H1 (cell line): ENCODE results near the gene DNAJB6. TPM values are rescaled to one million over a fixed set of nuclear protein-coding genes. Genes with fewer than 3 reads are reported as not detected.

Experiments used
- CTCF ChIA-PET: fragments of 300-600 bp; sonication (Branson Sonifier 250); formaldehyde crosslinking; loops from one replicate; lab custom pipeline; 2021; ENCODE audit not compliant: partially characterized antibody; lab: Charles Lee
- POLR2A ChIA-PET: fragments of 300-600 bp; sonication (Branson Sonifier 250); formaldehyde crosslinking; loops from one replicate; lab custom pipeline; 2021; ENCODE audit warnings: inconsistent platforms; ENCODE audit not compliant: partially characterized antibody; lab: Charles Lee
- DNase-seq, 2 experiments: peaks; one replicate each; pipeline versions ENCODE4 v3.0.0 to v3.0.0-alpha.2; 2010 to 2022; ENCODE audit warnings: low spot score in 2 of 2, low read depth in 1 of 2, mixed read lengths in 1 of 2
- FAIRE-seq: peaks from 2 replicates; lab custom pipeline; 2011; peaks lifted over from hg19 to GRCh38; lab: Jason Lieb, UNC
- H2AFZ ChIP-seq: 2 replicates; pipeline ENCODE4 v1.8.1; 2012; ENCODE audit warnings: low read length, inconsistent platforms
- H2AK5ac ChIP-seq: 2 replicates; pipeline ENCODE4 v1.6.1; 2013; ENCODE audit warnings: low read depth, low read length
- H2BK120ac ChIP-seq: replicated peaks from 2 replicates; pipeline ENCODE3; 2013; ENCODE audit warnings: low read depth, low read length, inconsistent platforms
- H2BK12ac ChIP-seq: 2 replicates; pipeline ENCODE4 v1.6.1; 2013; ENCODE audit warnings: low read depth, low read length
- H2BK15ac ChIP-seq: 2 replicates; pipeline ENCODE4 v1.6.1; 2013; ENCODE audit warnings: low read length
- H2BK20ac ChIP-seq: 2 replicates; pipeline ENCODE4 v1.6.1; 2013; ENCODE audit warnings: low read length
- H2BK5ac ChIP-seq: 2 replicates; pipeline ENCODE4 v1.6.1; 2013; ENCODE audit warnings: low read depth, low read length
- H3K14ac ChIP-seq: 2 replicates; pipeline ENCODE4 v1.6.1; 2013; ENCODE audit warnings: inconsistent platforms; ENCODE audit not compliant: insufficient read length
- H3K18ac ChIP-seq: 2 replicates; pipeline ENCODE4 v1.6.1; 2013; ENCODE audit warnings: low read length; ENCODE audit errors: extremely low read depth
- H3K23ac ChIP-seq: 2 replicates; pipeline ENCODE4 v1.6.1; 2013; ENCODE audit warnings: inconsistent platforms; ENCODE audit not compliant: insufficient read length
- H3K23me2 ChIP-seq: 2 replicates; pipeline ENCODE4 v1.6.1; 2013; ENCODE audit warnings: low read depth, low read length
- H3K27ac ChIP-seq: 2 replicates; pipeline ENCODE4 v1.6.1; 2011; ENCODE audit warnings: low read depth, low read length, inconsistent platforms
- H3K27me3 ChIP-seq, 4 experiments: replicated peaks in 1 of 4; 1 replicate in 1 of 4; 2 replicates in 3 of 4; pipeline versions ENCODE4 v1.6.1 to v1.8.1; 2011 to 2013; ENCODE audit warnings: low read length in 3 of 4, mild to moderate bottlenecking in 3 of 4, inconsistent platforms in 2 of 4, mixed read lengths in 2 of 4, moderate library complexity in 1 of 4; ENCODE audit not compliant: control insufficient read depth in 3 of 4, insufficient read depth in 3 of 4; ENCODE audit errors: extremely low read depth in 1 of 4
- H3K36me3 ChIP-seq, 4 experiments: 2 replicates each; pipeline versions ENCODE4 v1.6.1 to v1.8.1; 2011 to 2013; ENCODE audit warnings: mild to moderate bottlenecking in 4 of 4, low read length in 3 of 4, moderate library complexity in 2 of 4, control low read depth in 1 of 4, inconsistent platforms in 1 of 4; ENCODE audit not compliant: insufficient read depth in 4 of 4, control insufficient read depth in 2 of 4
- H3K4ac ChIP-seq: replicated peaks from 2 replicates; pipeline ENCODE3; 2013; ENCODE audit warnings: low read length, low read depth, mixed read lengths, inconsistent platforms; ENCODE audit not compliant: insufficient read length
- H3K4me1 ChIP-seq, 4 experiments: replicated peaks in 1 of 4; 1 replicate in 1 of 4; 2 replicates in 3 of 4; pipeline versions ENCODE4 v1.6.1 to v1.8.1; 2011 to 2013; ENCODE audit warnings: low read length in 3 of 4, inconsistent platforms in 2 of 4, mixed read lengths in 1 of 4; ENCODE audit not compliant: insufficient read depth in 4 of 4, control insufficient read depth in 3 of 4
- H3K4me2 ChIP-seq, 2 experiments: 2 replicates each; pipeline versions ENCODE4 v1.6.1 to v1.8.1; 2011 to 2013; ENCODE audit warnings: low read depth in 2 of 2, low read length in 2 of 2, control low read depth in 1 of 2, inconsistent platforms in 1 of 2, mild to moderate bottlenecking in 1 of 2; ENCODE audit not compliant: insufficient read depth in 1 of 2
- H3K4me3 ChIP-seq, 4 experiments: fragments of 200-600, 300-600 bp in 1 of 4; sonication (generic), shearing (Covaris generic), sonication (Bioruptor Twin) in 1 of 4; 2 replicates each; pipeline versions ENCODE4 v1.5.1 to v1.8.1; 2011 to 2016; ENCODE audit warnings: low read length in 4 of 4, low read depth in 3 of 4, control low read depth in 2 of 4, inconsistent platforms in 2 of 4, mild to moderate bottlenecking in 2 of 4, mixed read lengths in 1 of 4, moderate library complexity in 1 of 4; ENCODE audit not compliant: insufficient read depth in 2 of 4; ENCODE audit errors: extremely low read depth in 1 of 4
- H3K56ac ChIP-seq: replicated peaks from 2 replicates; pipeline ENCODE3; 2013; ENCODE audit warnings: low read depth, mild to moderate bottlenecking, mixed read lengths, low read length, inconsistent platforms; ENCODE audit not compliant: insufficient read length
- H3K79me1 ChIP-seq: 2 replicates; pipeline ENCODE4 v1.6.1; 2013; ENCODE audit warnings: low read depth, low read length, control low read depth
- H3K79me2 ChIP-seq, 2 experiments: 2 replicates each; pipeline versions ENCODE4 v1.6.1 to v1.8.1; 2012 to 2013; ENCODE audit warnings: low read length in 2 of 2, mild to moderate bottlenecking in 2 of 2, inconsistent platforms in 1 of 2; ENCODE audit not compliant: insufficient read depth in 2 of 2, control insufficient read depth in 1 of 2
- H3K9ac ChIP-seq, 4 experiments: replicated peaks in 1 of 4; 1 replicate in 1 of 4; 2 replicates in 3 of 4; pipeline versions ENCODE4 v1.6.1 to v1.8.1; 2011 to 2013; ENCODE audit warnings: low read depth in 3 of 4, low read length in 3 of 4, control low read depth in 2 of 4, mild to moderate bottlenecking in 2 of 4, moderate library complexity in 2 of 4, inconsistent platforms in 1 of 4; ENCODE audit errors: extremely low read depth in 1 of 4
- H3K9me3 ChIP-seq, 2 experiments: 2 replicates each; pipeline versions ENCODE4 v1.6.1 to v1.8.1; 2012 to 2013; ENCODE audit warnings: mild to moderate bottlenecking in 2 of 2, moderate library complexity in 2 of 2, control low read depth in 1 of 2, inconsistent platforms in 1 of 2, low read depth in 1 of 2, low read length in 1 of 2, mixed read lengths in 1 of 2; ENCODE audit not compliant: insufficient read depth in 2 of 2
- H4K20me1 ChIP-seq, 2 experiments: replicated peaks in 1 of 2; 2 replicates each; pipeline versions ENCODE3 to v1.8.1; 2011 to 2013; ENCODE audit warnings: inconsistent platforms in 2 of 2, low read length in 2 of 2, mild to moderate bottlenecking in 1 of 2; ENCODE audit not compliant: insufficient read depth in 2 of 2, control insufficient read depth in 1 of 2
- H4K5ac ChIP-seq: 2 replicates; pipeline ENCODE4 v1.6.1; 2013; ENCODE audit warnings: low read length, low read depth, mixed read lengths, inconsistent platforms; ENCODE audit not compliant: insufficient read length
- H4K8ac ChIP-seq: 2 replicates; pipeline ENCODE4 v1.8.0; 2013; ENCODE audit warnings: mild to moderate bottlenecking, moderate library complexity, low read length, inconsistent platforms; ENCODE audit not compliant: insufficient read depth; ENCODE audit errors: extremely low read depth
- H4K91ac ChIP-seq: replicated peaks from 2 replicates; pipeline ENCODE3; 2013; ENCODE audit warnings: low read length, mixed read lengths, inconsistent platforms; ENCODE audit not compliant: insufficient read length
- CHD1 ChIP-seq: IDR thresholded peaks from 2 replicates; pipeline ENCODE4 v1.6.1; 2012; ENCODE audit warnings: low read depth, low read length, improper control_type of control experiment
- GABPA ChIP-seq: IDR thresholded peaks from 2 replicates; pipeline ENCODE4 v1.6.1; 2011; ENCODE audit warnings: mild to moderate bottlenecking, low read length, moderate library complexity, borderline replicate concordance; ENCODE audit not compliant: insufficient read depth
- PHF8 ChIP-seq: fragments of 200-600 bp; sonication (generic); conservative IDR thresholded peaks from 2 replicates; pipeline ENCODE4 v1.7.1; 2012; ENCODE audit warnings: low read depth, mild to moderate bottlenecking, inconsistent platforms, low read length, moderate library complexity
- SIN3A ChIP-seq, 2 experiments: IDR thresholded peaks in 1 of 2; conservative IDR thresholded peaks in 1 of 2; 2 replicates each; pipeline ENCODE4 v1.6.1; 2011 to 2012; ENCODE audit warnings: low read length in 2 of 2, improper control_type of control experiment in 1 of 2, low read depth in 1 of 2, mild to moderate bottlenecking in 1 of 2
- SP2 ChIP-seq: IDR thresholded peaks from 2 replicates; pipeline ENCODE4 v1.6.1; 2012; ENCODE audit warnings: mild to moderate bottlenecking, low read length, inconsistent platforms
- SRF ChIP-seq: IDR thresholded peaks from 2 replicates; pipeline ENCODE4 v1.6.1; 2011; ENCODE audit warnings: mild to moderate bottlenecking, low read depth, low read length, moderate library complexity
- TAF1 ChIP-seq: IDR thresholded peaks from 2 replicates; pipeline ENCODE4 v1.6.1; 2011; ENCODE audit warnings: mild to moderate bottlenecking, low read depth, low read length
- ZNF274 ChIP-seq: IDR thresholded peaks from 2 replicates; pipeline ENCODE4 v1.7.0; 2012; ENCODE audit warnings: low read length, borderline replicate concordance; ENCODE audit errors: extremely low read depth
- WGBS, 2 experiments: shearing (Covaris generic) in 1 of 2; methylation state at CpG; one replicate each; pipeline versions ENCODE4 v1.1.6 to v1.1.7; 2013 to 2015; ENCODE audit warnings: low lambda C conversion rate in 2 of 2, mixed read lengths in 2 of 2, inconsistent platforms in 1 of 2, low coverage in 1 of 2, missing lambda C conversion rate in 1 of 2; ENCODE audit not compliant: insufficient replicate concordance in 2 of 2, insufficient coverage in 1 of 2, insufficient read length in 1 of 2; ENCODE audit errors: extremely low coverage in 1 of 2, missing lambda C conversion rate in 1 of 2; 5-methylcytosine and 5-hydroxymethylcytosine counted together
- polyA plus RNA-seq, 7 experiments: library from polyadenylated mRNA; depleted of rRNA in 3 of 7; stranded (reverse) in 5 of 7; unstranded in 2 of 7; fragments of >200 nt in 5 of 7; fragments of 200-250 nt in 2 of 7; gene quantifications; 1 replicate in 5 of 7; 2 replicates in 1 of 7; 4 replicates in 1 of 7; pipeline versions ENCODE4 v1.2.1 to v1.2.3, GENCODE V29; 2011 to 2013; ENCODE audit warnings: missing spikeins in 2 of 7, mixed read lengths in 2 of 7
- total RNA-seq: library from RNA; stranded (reverse); fragmentation: NEBNext Ultra II Directional; extraction: Animal tissue kit (Norgen Biotek cat#: 25700); gene quantifications from 2 replicates; pipeline ENCODE4 v1.2.1, GENCODE V29; 2021
- TF ChIP-seq, protein P1 (sequence below): IDR thresholded peaks from 2 replicates; pipeline ENCODE4 v1.6.1; 2011; ENCODE audit warnings: low read depth, mild to moderate bottlenecking, low read length; ENCODE audit not compliant: insufficient read depth
- TF ChIP-seq, protein P2 (sequence below): IDR thresholded peaks from 2 replicates; pipeline ENCODE4 v1.6.1; 2012; ENCODE audit warnings: inconsistent platforms

The DNAJB6 gene
- total and polyA plus RNA-seq, 2 of the 8 experiments (the other 6 are each of a cell fraction or from before 2014, with no cell fraction given): 166 to 295 TPM

DNA sequence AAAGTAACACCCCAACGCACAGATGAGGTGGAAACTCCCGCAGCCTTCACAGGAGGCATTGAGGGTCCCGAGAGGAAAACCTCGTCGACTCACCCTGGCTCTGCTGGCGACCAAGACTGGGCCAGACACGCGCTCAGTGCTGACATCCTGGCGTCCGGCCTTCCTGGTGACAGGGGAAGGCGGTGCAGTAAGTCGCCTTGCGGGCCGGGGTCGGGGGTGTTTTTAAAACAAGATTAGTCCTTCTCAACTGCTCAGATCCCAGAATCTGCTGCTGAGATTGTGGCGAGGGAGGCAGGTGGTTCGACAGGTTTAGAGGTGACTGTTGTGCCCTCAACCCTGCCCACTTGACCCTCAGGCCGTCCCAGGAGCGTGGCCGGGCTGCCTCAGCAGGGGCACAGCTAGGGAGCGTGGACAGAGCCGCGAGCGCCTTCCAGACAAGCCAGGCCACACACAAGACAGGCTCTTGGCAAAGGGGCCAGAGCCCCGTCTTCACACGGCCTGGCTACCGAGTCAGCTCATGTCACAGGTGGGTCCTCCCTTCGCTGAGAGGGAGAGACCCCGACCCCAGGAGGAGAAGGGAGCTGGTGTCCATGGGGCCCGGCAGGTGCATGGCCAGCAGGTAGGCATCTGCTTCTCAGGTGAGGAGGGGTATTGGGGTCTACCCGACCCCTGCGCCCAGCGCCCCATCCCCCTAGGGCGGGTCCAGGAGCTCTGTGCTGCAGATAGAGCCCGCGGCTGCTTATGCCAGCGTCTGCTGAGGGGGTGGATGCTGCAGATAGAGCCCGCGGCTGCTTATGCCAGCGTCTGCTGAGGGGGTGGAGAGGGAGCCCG lies 81.6 kb downstream of the DNAJB6 start:
- 95% methylated on average over 37 of the region's 41 CpGs; no CpG with 5 or more reads in 1 of the 2 experiments for WGBS, 2 experiments
- FAIRE-seq: no peak
- H3K56ac ChIP-seq: no peak overlapping the region
- no peak overlapping the region; the same call in 1 of the 2 replicates for H4K8ac ChIP-seq
- no peak overlapping the region for H3K23ac ChIP-seq
- no peak overlapping the region for H2AFZ ChIP-seq
- no peak overlapping the region for H4K5ac ChIP-seq
- ChIA-PET POLR2A (interaction anchor here (0.7 to 1.3 kb wide), 4 partner anchors 10 to 26 kb away, joined by 3 to 4 read pairs (median 4); no protein-coding TSS in a partner anchor), CTCF (interaction anchor here (1.2 to 1.5 kb wide), 2 partner anchors 13 to 21 kb away, joined by 3 to 5 read pairs; no protein-coding TSS in a partner anchor)
- H3K79me1 ChIP-seq: peaks cover 12% of the 10 kb centered on the region
- peaks cover 2% of the 10 kb centered on the region in 2 experiments for H4K20me1 ChIP-seq
- no peak overlapping the region for H3K4me3 ChIP-seq
- TF ChIP-seq GABPA (no peak), SIN3A (conservative IDR thresholded peaks at IDR 0.05 in 1 of 2, IDR thresholded peaks at IDR 0.05 in 1 of 2; ENCODE audit: low read depth in 1 of 2, low read length in 2 of 2) (no peak), SP2 (no peak), TAF1 (no peak), ZNF274 (no peak), SRF (no peak), PHF8 (no peak), CHD1 (no peak)
- TF ChIP-seq, protein P1, sequence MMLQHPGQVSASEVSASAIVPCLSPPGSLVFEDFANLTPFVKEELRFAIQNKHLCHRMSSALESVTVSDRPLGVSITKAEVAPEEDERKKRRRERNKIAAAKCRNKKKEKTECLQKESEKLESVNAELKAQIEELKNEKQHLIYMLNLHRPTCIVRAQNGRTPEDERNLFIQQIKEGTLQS: no peak
- TF ChIP-seq, protein P2, sequence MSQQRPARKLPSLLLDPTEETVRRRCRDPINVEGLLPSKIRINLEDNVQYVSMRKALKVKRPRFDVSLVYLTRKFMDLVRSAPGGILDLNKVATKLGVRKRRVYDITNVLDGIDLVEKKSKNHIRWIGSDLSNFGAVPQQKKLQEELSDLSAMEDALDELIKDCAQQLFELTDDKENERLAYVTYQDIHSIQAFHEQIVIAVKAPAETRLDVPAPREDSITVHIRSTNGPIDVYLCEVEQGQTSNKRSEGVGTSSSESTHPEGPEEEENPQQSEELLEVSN: no peak
- H2BK120ac ChIP-seq: no peak overlapping the region
- H3K36me3 ChIP-seq: peaks cover 8 to 36% (median 27%) of the 10 kb centered on the region in 4 experiments
- no peak overlapping the region for H2AK5ac ChIP-seq
- no peak overlapping the region for H4K91ac ChIP-seq
- no peaks in the 10 kb centered on the region for H3K27me3 ChIP-seq
- H3K79me2 ChIP-seq: peaks cover 0 to 8% of the 10 kb centered on the region in 2 experiments; a peak in 1 of 4 replicates
- H2BK15ac ChIP-seq: no peak overlapping the region
- H2BK20ac ChIP-seq: no peak overlapping the region
- peaks cover 0 to 2% (median 0%) of the 10 kb centered on the region in 4 experiments; a peak in 2 of 7 replicates for H3K4me1 ChIP-seq
- H2BK5ac ChIP-seq: no peak overlapping the region
- DNase-seq: no peak
- no peak overlapping the region for H3K27ac ChIP-seq
- no peak overlapping the region for H3K14ac ChIP-seq
- H3K4me2 ChIP-seq: no peak overlapping the region
- no peak overlapping the region for H3K4ac ChIP-seq
- H2BK12ac ChIP-seq: no peak overlapping the region
- no peaks in the 10 kb centered on the region for H3K23me2 ChIP-seq
- H3K18ac ChIP-seq: no peak overlapping the region
- no peaks in the 10 kb centered on the region; a peak in 1 of 4 replicates for H3K9me3 ChIP-seq
- no peak overlapping the region for H3K9ac ChIP-seq
